ENCODE measurements around the gene CCR5.

GRCh38 chr3:46395766-46396530, 25.2 kb downstream of the CCR5 start:
- no peak for TF ChIP-seq TCF7L2 (IDR thresholded peaks at IDR 0.05; ENCODE audit: low read depth, low read length)
- no peak for TF ChIP-seq E2F1 (CRISPR knock-in tag; IDR thresholded peaks at IDR 0.05)

All from K562 (cell line).